Keratinocyte (primary cell): Measurements from ENCODE around the gene INSR. TPM values are rescaled to one million over a fixed set of nuclear protein-coding genes. Genes with fewer than 3 reads are reported as not detected.

ENCODE experiments used
- DNase-seq: peaks from one replicate; pipeline ENCODE4 v3.0.0-alpha.2; 2011; ENCODE audit warnings: low read depth, missing footprints, low spot score
- FAIRE-seq: peaks from 2 replicates; lab custom pipeline; 2011; peaks lifted over from hg19 to GRCh38; lab: Jason Lieb, UNC
- H2AFZ ChIP-seq: 2 replicates; pipeline ENCODE4 v1.6.0; 2012; ENCODE audit warnings: low read length, control low read depth, inconsistent platforms; ENCODE audit not compliant: control insufficient read depth
- H3K27ac ChIP-seq: 2 replicates; pipeline ENCODE4 v1.5.1; 2011; ENCODE audit warnings: low read length; ENCODE audit not compliant: control insufficient read depth, insufficient read depth
- H3K27me3 ChIP-seq: 3 replicates; pipeline ENCODE4 v1.6.0; 2011; ENCODE audit warnings: low read length; ENCODE audit not compliant: control insufficient read depth, insufficient read depth; ENCODE audit errors: extremely low read depth
- H3K36me3 ChIP-seq, 2 experiments: 2 replicates in 1 of 2; 3 replicates in 1 of 2; pipeline ENCODE4 v1.5.1; 2011; ENCODE audit warnings: low read length in 2 of 2, mild to moderate bottlenecking in 1 of 2; ENCODE audit not compliant: control insufficient read depth in 2 of 2, insufficient read depth in 2 of 2; ENCODE audit errors: extremely low read depth in 1 of 2
- H3K4me1 ChIP-seq: 3 replicates; pipeline ENCODE4 v1.5.1; 2011; ENCODE audit warnings: low read length; ENCODE audit not compliant: control insufficient read depth, insufficient read depth; ENCODE audit errors: extremely low read depth
- H3K4me2 ChIP-seq: 3 replicates; pipeline ENCODE4 v1.6.0; 2011; ENCODE audit warnings: low read depth, low read length; ENCODE audit not compliant: control insufficient read depth, insufficient read depth; ENCODE audit errors: extremely low read depth
- H3K4me3 ChIP-seq, 3 experiments: fragments of 200-600 bp in 1 of 3; sonication (generic) in 1 of 3; 2 replicates in 2 of 3; 3 replicates in 1 of 3; pipeline ENCODE4 v1.5.1; 2011 to 2016; ENCODE audit warnings: low read length in 3 of 3, mild to moderate bottlenecking in 3 of 3, control low read depth in 2 of 3, inconsistent platforms in 1 of 3, low read depth in 1 of 3, mixed read lengths in 1 of 3, mixed run types in 1 of 3, moderate library complexity in 1 of 3; ENCODE audit not compliant: control insufficient read depth in 2 of 3, insufficient read depth in 2 of 3; ENCODE audit errors: extremely low read depth in 1 of 3
- H3K79me2 ChIP-seq: 2 replicates; pipeline ENCODE4 v1.6.0; 2012; ENCODE audit warnings: low read length; ENCODE audit not compliant: control insufficient read depth, insufficient read depth
- H3K9ac ChIP-seq: 3 replicates; pipeline ENCODE4 v1.6.0; 2011; ENCODE audit warnings: low read length; ENCODE audit not compliant: control insufficient read depth, insufficient read depth; ENCODE audit errors: extremely low read depth
- H3K9me1 ChIP-seq: 3 replicates; pipeline ENCODE4 v1.6.0; 2011; ENCODE audit warnings: low read length; ENCODE audit not compliant: control insufficient read depth, insufficient read depth; ENCODE audit errors: extremely low read depth
- H3K9me3 ChIP-seq: 2 replicates; pipeline ENCODE4 v1.5.1; 2012; ENCODE audit warnings: low read depth, low read length; ENCODE audit not compliant: control insufficient read depth
- H4K20me1 ChIP-seq: 3 replicates; pipeline ENCODE4 v1.6.0; 2011; ENCODE audit warnings: low read length; ENCODE audit not compliant: control insufficient read depth, insufficient read depth; ENCODE audit errors: extremely low read depth
- CTCF ChIP-seq, 3 experiments: IDR thresholded peaks in 1 of 3; conservative IDR thresholded peaks in 1 of 3; optimal IDR thresholded peaks in 1 of 3; 2 replicates in 2 of 3; 3 replicates in 1 of 3; pipeline versions ENCODE3 to v1.5.1; 2011; ENCODE audit warnings: low read length in 3 of 3, mild to moderate bottlenecking in 3 of 3, moderate library complexity in 2 of 3, control low read depth in 1 of 3, inconsistent platforms in 1 of 3; ENCODE audit not compliant: insufficient read depth in 2 of 3; ENCODE audit errors: extremely low read depth in 1 of 3
- EZH2 ChIP-seq: IDR thresholded peaks from one replicate; pipeline ENCODE4 v1.6.1; 2012; ENCODE audit warnings: inconsistent platforms, mild to moderate bottlenecking, low read length, moderate library complexity
- dilution Hi-C: fragments of 300-500 bp; cut with MboI; formaldehyde crosslinking; loops from one replicate; pipeline ENCODE4 v1.7.0; 2020; ENCODE audit warnings: low sequenced_read_pairs; ENCODE audit not compliant: extremely low pct_ligation_motif_present
- polyA plus RNA-seq, 5 experiments: library from polyadenylated mRNA; depleted of rRNA in 3 of 5; stranded (reverse) in 3 of 5; stranded (forward) in 1 of 5; unstranded in 1 of 5; fragments of >200 nt; gene quantifications; 1 replicate in 1 of 5; 2 replicates in 3 of 5; 3 replicates in 1 of 5; pipeline versions ENCODE4 v1.2.1 to v1.2.3, GENCODE V29; 2011 to 2012; ENCODE audit warnings: missing spikeins in 2 of 5, low read depth in 1 of 5, low replicate concordance in 1 of 5

INSR gene
- polyA plus RNA-seq, 1 donor (not counting 4 experiments of a cell fraction or from before 2014, with no cell fraction given), result 1.2 TPM

GRCh38 chr19:7112675-7113074 is 181.5 kb downstream of the INSR start:
- Histone ChIP-seq H3K4me1 (no peaks in the 10 kb centered on the region), H3K79me2 (no peaks in the 10 kb centered on the region), H2AFZ (no peak overlapping the region), H3K9me3 (no peaks in the 10 kb centered on the region), H4K20me1 (no peaks in the 10 kb centered on the region), H3K27ac (no peak overlapping the region), H3K9ac (no peak overlapping the region), H3K4me2 (no peak overlapping the region), H3K36me3 (no peaks in the 10 kb centered on the region), H3K27me3 (no peaks in the 10 kb centered on the region), H3K9me1 (no peaks in the 10 kb centered on the region), H3K4me3 (no peak overlapping the region)
- no peak for TF ChIP-seq EZH2
- TF ChIP-seq CTCF (optimal IDR thresholded peaks at IDR 0.05 in 1 of 3, IDR thresholded peaks at IDR 0.05 in 1 of 3, conservative IDR thresholded peaks at IDR 0.05 in 1 of 3; ENCODE audit: extremely low read depth in 1 of 3, insufficient read depth in 2 of 3, low read length in 3 of 3), result no peak
- dilution Hi-C loops, result no loop called here
- no peak for DNase-seq
- FAIRE-seq, result no peak

GRCh38 chr19:7109678-7110289 is 184.4 kb downstream of the INSR start:
- dilution Hi-C loops, result no loop called here
- Histone ChIP-seq H2AFZ (no peak overlapping the region), H3K4me2 (no peak overlapping the region), H3K4me1 (no peaks in the 10 kb centered on the region), H3K27me3 (no peaks in the 10 kb centered on the region), H3K9ac (no peak overlapping the region), H3K4me3 (no peak overlapping the region), H3K79me2 (no peaks in the 10 kb centered on the region), H3K9me1 (no peaks in the 10 kb centered on the region), H3K36me3 (no peaks in the 10 kb centered on the region), H4K20me1 (no peaks in the 10 kb centered on the region), H3K27ac (no peak overlapping the region), H3K9me3 (peaks cover 2% of the 10 kb centered on the region)
- FAIRE-seq (no peak), DNase-seq (no peak)
- TF ChIP-seq CTCF (optimal IDR thresholded peaks at IDR 0.05 in 1 of 3, IDR thresholded peaks at IDR 0.05 in 1 of 3, conservative IDR thresholded peaks at IDR 0.05 in 1 of 3; ENCODE audit: extremely low read depth in 1 of 3, insufficient read depth in 2 of 3, low read length in 3 of 3), result no peak
- no peak for TF ChIP-seq EZH2
